ENCODE measurements around the gene TMC3. TPM values are rescaled to one million over a fixed set of nuclear protein-coding genes. Genes with fewer than 3 reads are reported as not detected.

Gene TMC3
- polyA plus RNA-seq, 1 of the 3 experiments (the other 2 are of a cell fraction), result not detected

- TF ChIP-seq MAX (IDR thresholded peaks at IDR 0.05; ENCODE audit: low read depth), result no peak
- TF ChIP-seq FOXJ3 (CRISPR knock-in tag; IDR thresholded peaks at IDR 0.05), result no peak
- no peak for TF ChIP-seq SIN3A (IDR thresholded peaks at IDR 0.05; ENCODE audit: borderline replicate concordance, low read depth, low read length)
- no peak for TF ChIP-seq JUND (IDR thresholded peaks at IDR 0.05)
These were observed 6.7 kb upstream of the TMC3 start (continued) for GRCh38 chr15:81380668-81381067.

- Histone ChIP-seq H3K36me3 (replicated peaks in 1 of 2; ENCODE audit: control insufficient read depth in 1 of 2, insufficient read depth in 2 of 2, low read length in 1 of 2) (no peaks in the 10 kb centered on the region), H3K9ac (no peak overlapping the region), H3K27ac (ENCODE audit: low read depth in 2 of 2, low read length in 1 of 2) (no peak overlapping the region), H3K4me1 (ENCODE audit: control insufficient read depth in 1 of 2, insufficient read depth in 2 of 2, low read depth in 1 of 2, low read length in 1 of 2) (peaks cover 0 to 2% of the 10 kb centered on the region in 2 experiments; a peak in 1 of 4 replicates), H2AFZ (ENCODE audit: low read depth) (no peak overlapping the region), H4K20me1 (ENCODE audit: insufficient read depth) (no peaks in the 10 kb centered on the region), H3K27me3 (ENCODE audit: insufficient read depth) (no peaks in the 10 kb centered on the region), H3F3A (replicated peaks; ENCODE audit: insufficient read depth) (no peaks in the 10 kb centered on the region), H3K4me2 (no peak overlapping the region), H3K9me2 (no peaks in the 10 kb centered on the region), H3K9me3 (no peaks in the 10 kb centered on the region), H3K79me2 (ENCODE audit: insufficient read depth) (no peaks in the 10 kb centered on the region), H3K4me3 (ENCODE audit: low read depth in 2 of 2, low read length in 1 of 2) (no peak overlapping the region)
- TF ChIP-seq SMC3 (IDR thresholded peaks at IDR 0.05; ENCODE audit: low read depth, low read length) (no peak), MEF2A (IDR thresholded peaks at IDR 0.05; ENCODE audit: borderline replicate concordance, low read depth) (no peak), FOSL2 (IDR thresholded peaks at IDR 0.05; ENCODE audit: borderline replicate concordance, low read depth) (no peak), NFIC (IDR thresholded peaks at IDR 0.05; ENCODE audit: borderline replicate concordance) (no peak), MAX (IDR thresholded peaks at IDR 0.05; ENCODE audit: low read depth) (no peak), GABPA (IDR thresholded peaks at IDR 0.05; ENCODE audit: low read depth) (no peak), FOXJ3 (CRISPR knock-in tag; IDR thresholded peaks at IDR 0.05) (no peak), SIN3A (IDR thresholded peaks at IDR 0.05; ENCODE audit: borderline replicate concordance, low read depth, low read length) (no peak), EP300 (IDR thresholded peaks at IDR 0.05; ENCODE audit: borderline replicate concordance in 1 of 2, low read depth in 1 of 2, low read length in 1 of 2) (no peak)
- TF ChIP-seq, protein P1, sequence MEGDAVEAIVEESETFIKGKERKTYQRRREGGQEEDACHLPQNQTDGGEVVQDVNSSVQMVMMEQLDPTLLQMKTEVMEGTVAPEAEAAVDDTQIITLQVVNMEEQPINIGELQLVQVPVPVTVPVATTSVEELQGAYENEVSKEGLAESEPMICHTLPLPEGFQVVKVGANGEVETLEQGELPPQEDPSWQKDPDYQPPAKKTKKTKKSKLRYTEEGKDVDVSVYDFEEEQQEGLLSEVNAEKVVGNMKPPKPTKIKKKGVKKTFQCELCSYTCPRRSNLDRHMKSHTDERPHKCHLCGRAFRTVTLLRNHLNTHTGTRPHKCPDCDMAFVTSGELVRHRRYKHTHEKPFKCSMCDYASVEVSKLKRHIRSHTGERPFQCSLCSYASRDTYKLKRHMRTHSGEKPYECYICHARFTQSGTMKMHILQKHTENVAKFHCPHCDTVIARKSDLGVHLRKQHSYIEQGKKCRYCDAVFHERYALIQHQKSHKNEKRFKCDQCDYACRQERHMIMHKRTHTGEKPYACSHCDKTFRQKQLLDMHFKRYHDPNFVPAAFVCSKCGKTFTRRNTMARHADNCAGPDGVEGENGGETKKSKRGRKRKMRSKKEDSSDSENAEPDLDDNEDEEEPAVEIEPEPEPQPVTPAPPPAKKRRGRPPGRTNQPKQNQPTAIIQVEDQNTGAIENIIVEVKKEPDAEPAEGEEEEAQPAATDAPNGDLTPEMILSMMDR (IDR thresholded peaks at IDR 0.05), result no peak
- TF ChIP-seq, protein P2, sequence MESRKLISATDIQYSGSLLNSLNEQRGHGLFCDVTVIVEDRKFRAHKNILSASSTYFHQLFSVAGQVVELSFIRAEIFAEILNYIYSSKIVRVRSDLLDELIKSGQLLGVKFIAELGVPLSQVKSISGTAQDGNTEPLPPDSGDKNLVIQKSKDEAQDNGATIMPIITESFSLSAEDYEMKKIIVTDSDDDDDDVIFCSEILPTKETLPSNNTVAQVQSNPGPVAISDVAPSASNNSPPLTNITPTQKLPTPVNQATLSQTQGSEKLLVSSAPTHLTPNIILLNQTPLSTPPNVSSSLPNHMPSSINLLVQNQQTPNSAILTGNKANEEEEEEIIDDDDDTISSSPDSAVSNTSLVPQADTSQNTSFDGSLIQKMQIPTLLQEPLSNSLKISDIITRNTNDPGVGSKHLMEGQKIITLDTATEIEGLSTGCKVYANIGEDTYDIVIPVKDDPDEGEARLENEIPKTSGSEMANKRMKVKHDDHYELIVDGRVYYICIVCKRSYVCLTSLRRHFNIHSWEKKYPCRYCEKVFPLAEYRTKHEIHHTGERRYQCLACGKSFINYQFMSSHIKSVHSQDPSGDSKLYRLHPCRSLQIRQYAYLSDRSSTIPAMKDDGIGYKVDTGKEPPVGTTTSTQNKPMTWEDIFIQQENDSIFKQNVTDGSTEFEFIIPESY (IDR thresholded peaks at IDR 0.05; ENCODE audit: borderline replicate concordance, low read depth), result no peak
- TF ChIP-seq, protein P3, sequence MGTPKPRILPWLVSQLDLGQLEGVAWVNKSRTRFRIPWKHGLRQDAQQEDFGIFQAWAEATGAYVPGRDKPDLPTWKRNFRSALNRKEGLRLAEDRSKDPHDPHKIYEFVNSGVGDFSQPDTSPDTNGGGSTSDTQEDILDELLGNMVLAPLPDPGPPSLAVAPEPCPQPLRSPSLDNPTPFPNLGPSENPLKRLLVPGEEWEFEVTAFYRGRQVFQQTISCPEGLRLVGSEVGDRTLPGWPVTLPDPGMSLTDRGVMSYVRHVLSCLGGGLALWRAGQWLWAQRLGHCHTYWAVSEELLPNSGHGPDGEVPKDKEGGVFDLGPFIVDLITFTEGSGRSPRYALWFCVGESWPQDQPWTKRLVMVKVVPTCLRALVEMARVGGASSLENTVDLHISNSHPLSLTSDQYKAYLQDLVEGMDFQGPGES (IDR thresholded peaks at IDR 0.05; ENCODE audit: low read depth, low read length), result no peak
- TF ChIP-seq, protein P4, sequence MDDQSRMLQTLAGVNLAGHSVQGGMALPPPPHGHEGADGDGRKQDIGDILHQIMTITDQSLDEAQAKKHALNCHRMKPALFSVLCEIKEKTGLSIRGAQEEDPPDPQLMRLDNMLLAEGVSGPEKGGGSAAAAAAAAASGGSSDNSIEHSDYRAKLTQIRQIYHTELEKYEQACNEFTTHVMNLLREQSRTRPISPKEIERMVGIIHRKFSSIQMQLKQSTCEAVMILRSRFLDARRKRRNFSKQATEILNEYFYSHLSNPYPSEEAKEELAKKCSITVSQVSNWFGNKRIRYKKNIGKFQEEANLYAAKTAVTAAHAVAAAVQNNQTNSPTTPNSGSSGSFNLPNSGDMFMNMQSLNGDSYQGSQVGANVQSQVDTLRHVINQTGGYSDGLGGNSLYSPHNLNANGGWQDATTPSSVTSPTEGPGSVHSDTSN (IDR thresholded peaks at IDR 0.05), result no peak
- POLR2A ChIA-PET, result no interaction called here
- WGBS (ENCODE audit: low lambda C conversion rate), result 7% methylated on average over 3 of the region's 3 CpGs
- CTCF ChIA-PET, result interaction anchor here (0.7 to 2.5 kb wide), 4 partner anchors 9 to 114 kb away, joined by 3 to 13 read pairs (median 8); no protein-coding TSS in a partner anchor
- no peak for DNase-seq
These were observed 6.2 kb upstream of the TMC3 start for GRCh38 chr15:81380203-81380602.
